Adrenal gland (tissue), 5 donors: ENCODE data around the gene CD46.

Experiments
- CTCF ChIP-seq, 6 experiments: fragments of 450-650 bp in 4 of 6; fragments of 200-600 bp in 2 of 6; sonication (generic) in 1 of 6; IDR thresholded peaks; 1 replicate in 5 of 6; 2 replicates in 1 of 6; pipeline versions ENCODE4 v1.5.1 to v1.8.0; 2016 to 2021; ENCODE audit warnings: antibody characterized with exemption in 6 of 6, mild to moderate bottlenecking in 2 of 6, moderate library complexity in 1 of 6
- POLR2A ChIP-seq, 2 donors: fragments of 450-650 bp; IDR thresholded peaks; one replicate each; pipeline ENCODE4 v1.6.1; 2017; ENCODE audit warnings: antibody characterized with exemption in 2 of 2, mild to moderate bottlenecking in 2 of 2, moderate library complexity in 1 of 2
- donor health status: DM: no; HTN: no; CAD: no.

GRCh38 chr1:207817166-207817565 lies 65.3 kb downstream of the CD46 start:
- TF ChIP-seq CTCF (IDR thresholded peaks at IDR 0.05) (no peak), POLR2A (IDR thresholded peaks at IDR 0.05) (no peak)
